GM19238 (cell line): ENCODE measurements around the gene WDR82.

ENCODE experiments used
- DNase-seq: peaks from one replicate; pipeline ENCODE4 v3.0.0; 2011; ENCODE audit warnings: low spot score; ENCODE audit not compliant: insufficient read length

WDR82 gene

DNA sequence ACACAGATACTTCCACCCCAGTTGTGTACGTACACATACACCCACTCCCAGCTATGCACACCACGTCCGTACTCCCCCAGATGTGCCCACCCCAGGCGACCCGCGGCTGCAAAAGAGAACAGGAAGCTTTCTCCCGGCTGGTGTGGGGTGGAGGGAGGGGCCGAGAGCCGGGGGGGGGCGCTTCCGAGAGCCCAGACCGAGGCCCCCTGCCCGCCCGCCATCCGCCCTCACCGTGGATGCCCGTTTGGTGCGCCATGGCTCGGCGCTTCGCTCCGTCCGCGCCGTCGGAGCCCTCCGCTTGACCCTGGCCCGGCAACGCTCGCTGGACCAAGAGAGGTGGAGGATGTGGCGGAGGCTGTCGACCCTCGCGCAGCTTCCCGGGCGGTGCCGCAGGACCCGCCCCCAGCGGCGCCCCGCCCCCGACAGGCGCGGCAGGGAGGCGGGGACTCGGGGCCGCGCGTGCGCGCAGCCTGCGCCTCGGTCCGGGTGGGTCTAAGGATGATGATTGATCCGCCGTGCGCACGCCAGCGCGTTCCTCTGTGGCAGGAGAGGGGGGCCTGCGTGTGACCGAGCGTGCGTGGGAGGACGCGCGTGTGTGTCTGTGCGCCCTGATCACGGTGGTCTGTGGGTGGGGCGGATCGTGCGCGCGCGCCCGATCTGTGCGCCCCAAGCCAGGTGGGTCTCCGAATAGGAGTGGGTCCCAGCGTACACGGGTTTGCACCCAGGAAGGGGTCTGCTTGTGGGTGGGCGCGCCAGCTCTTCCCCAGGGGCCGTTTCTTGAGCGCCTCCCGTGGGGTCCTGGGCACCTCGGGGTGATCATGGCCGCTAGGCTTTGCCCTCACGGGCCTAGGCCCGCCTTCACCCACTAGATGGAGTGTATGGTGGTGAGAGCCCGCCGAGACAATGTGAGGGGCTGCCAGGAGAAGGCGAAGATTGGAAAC is 39.4 kb downstream of the WDR82 start, which contains the start of gene TWF2:
Gene TWF2, minus strand, starts transcription at position 398 of the 941 bp plus-strand sequence. Its CDS starts 142 bp downstream, at position 256.
- peak; percentile 96 for DNase-seq

DNA sequence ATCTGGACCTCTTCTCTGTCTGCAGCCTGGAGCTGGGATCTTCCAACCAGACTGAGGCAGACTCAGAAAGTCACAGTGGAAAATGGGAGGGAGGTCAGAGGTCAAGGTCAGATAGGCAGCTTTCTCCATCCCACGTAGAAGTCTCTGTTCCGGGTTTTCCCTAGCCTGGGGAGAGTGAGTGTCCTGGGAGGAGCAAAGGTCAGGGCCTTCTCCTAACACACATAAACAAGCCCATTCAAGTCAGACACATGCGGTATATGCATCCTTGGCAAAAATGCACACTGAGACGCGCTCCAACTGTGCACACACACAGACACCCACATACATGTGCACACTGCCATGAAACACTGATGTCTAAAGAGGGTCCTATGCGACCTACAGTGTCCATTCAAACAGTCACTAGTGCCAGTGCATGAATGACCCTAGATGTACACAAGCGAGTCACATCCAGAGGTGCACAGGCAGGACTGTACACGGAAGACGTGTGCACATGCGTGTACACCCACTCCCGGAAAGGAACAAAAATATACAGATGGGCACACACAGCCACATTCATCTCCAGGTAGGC is 40.2 kb downstream of the WDR82 start:
- DNase-seq = no peak

DNA sequence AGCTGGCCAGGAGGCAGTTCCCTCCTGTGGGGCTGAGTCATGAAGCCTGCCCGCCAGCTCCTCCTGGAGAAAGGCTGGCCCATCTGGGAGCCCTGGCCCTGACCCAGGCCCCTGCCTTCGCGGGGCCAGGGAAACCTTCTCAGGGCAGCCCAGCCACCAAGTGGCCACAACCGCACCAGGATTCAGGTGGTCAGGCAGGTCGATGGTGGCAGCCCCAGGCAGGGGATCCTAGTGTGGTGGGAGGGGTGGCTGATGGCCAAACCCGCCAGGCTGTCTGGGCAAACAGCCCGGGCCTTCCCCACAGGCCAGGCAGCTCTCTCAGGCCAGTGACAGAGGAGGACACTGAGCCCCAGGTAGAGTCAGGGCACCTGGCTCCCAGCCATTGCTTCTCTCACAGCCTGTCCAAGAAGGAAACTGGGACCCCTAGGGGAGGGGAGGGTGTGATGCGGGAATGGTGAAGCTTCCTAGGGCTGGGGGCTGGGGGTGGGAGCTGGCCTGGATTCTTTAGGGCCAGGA is 40.7 kb downstream of the WDR82 start:
- no peak for DNase-seq

DNA sequence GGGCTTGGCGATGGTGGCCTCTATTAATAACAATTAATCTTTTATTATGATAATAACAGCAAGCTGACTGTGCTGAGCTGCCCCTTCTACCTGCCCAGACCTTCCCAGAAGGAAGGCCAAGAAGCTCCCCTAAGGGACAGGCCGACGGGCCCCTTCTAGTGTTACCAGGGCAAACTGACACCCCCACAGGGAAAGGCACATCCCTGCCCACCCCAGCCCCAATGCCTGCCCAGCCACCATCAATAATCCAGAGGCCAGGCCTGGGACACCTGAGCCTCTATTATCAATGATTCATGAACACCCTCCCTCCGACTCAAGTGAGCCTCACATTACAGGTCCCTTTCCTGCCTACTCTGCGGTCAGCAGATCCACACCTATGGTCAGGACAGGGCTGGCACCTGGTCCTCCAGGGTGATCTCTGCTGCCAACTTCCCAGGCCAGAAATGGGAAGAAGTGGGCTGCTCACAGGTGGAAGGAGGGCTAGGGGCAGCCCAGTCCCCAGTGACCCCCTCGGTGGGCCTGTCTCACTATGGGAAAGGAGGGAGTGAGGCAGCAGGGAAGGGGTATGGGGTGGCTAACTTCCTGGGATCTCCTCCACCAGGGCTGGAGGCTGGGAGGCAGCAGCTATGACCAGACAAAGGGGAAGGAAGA is 41.3 kb downstream of the WDR82 start:
- DNase-seq = no peak

DNA sequence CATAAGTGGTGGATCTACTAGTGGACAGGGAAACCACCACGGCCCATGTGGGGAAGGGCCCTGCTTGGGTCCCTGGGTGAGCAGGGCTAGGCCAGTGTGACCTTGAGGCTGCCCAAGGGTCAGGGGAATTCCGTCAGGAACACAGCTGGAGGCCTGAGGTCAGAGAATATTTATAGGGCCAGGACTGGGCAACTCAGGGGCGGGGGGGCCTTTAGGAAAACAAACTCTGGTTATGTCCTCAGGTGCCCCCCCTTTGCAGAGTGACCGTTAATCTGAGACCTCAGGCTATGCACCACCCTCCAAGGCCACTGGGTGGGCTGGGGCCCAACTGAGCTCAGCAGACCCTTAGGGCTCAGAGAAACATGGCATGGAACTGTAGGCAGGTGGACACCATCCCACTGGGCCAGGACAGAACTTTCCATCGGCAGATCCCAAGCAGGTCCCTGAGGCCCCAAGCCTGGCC is 42.0 kb downstream of the WDR82 start:
- DNase-seq = no peak

DNA sequence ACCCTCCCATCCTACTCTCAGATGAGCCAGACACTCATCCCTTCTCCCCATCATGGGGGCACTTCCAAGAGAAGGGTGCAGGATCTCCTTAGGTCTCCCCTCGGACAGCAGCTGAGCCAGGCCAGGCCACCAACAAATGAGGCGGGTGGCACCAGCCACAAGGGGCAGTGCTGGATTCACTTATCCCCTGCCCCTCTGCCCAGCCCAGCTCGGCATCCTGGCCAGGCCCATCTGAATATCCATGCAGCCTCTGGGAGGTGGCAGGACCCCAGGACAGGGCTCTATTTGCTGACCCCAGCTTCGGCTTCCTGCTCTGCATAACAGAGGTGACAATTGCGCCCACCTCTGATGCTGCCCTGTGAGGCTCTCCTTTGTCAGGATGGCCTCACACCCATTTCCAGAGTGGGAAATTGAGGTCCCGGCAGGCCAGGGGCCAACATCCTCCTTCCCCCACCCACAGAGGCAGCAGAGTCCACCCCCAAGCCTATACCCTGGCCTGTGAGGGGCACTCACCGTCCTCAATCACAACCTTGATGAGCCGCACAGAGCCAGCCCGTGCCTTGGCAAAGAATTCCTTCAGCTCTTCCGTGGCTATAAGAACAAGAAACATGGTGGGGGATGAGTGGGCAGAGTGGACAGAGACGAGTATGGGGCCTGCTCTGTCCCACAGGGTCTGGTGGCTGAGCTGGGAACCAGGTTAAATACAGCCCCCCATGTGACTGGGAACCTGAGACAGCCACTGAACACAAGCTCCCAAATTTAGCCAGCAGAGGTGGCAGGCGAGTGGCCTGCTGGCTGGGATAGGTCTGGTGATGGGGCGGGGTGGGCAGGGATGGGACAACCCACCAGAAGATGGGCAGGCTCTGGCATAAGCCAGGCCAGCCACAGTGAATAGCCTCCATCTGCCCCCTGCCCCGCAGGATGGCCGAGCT is 43.7 kb downstream of the WDR82 start:
- DNase-seq = no peak

DNA sequence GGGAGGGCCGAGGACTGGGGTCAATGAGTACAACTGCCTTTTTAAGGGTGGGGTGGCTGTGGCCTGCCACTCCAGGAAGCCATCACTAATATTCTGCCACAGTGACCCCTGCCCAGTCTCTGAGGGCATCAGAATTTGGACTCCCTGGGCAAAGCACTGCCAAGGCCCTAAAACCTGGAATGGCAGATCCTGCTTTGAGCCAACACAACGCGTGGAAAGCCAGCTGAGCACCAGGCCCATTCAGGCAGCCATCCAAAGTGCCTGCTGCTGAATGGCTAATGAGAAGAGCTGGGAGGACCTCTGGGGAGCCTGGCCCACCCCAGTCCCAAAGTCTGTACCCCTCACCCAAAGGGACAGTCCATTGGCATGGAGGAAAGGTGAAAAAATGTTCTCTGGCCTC is 44.5 kb downstream of the WDR82 start:
- DNase-seq = no peak

DNA sequence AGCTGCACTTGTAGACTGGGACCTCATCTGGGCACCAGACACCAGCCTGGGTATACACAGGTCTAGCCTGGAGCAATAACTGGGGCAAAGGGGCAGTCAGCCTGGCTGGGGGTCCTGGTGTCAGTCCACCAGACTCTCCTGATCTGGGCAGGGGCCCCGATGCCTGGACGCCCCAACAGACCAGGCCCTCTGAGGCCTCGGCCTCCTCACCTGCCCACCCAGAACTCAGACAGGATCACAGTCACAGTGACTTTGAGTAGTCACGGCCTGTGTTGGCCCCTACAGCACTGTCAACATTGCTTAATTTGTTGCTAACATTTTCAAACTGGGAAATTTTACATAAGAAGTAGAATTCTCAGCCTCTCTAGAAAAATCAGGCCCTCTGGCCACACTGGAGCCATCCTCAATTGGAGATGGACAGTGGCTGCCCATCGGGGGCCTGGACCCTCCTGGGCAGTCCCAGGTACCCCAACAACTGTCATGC is 45.3 kb downstream of the WDR82 start:
- DNase-seq = no peak

DNA sequence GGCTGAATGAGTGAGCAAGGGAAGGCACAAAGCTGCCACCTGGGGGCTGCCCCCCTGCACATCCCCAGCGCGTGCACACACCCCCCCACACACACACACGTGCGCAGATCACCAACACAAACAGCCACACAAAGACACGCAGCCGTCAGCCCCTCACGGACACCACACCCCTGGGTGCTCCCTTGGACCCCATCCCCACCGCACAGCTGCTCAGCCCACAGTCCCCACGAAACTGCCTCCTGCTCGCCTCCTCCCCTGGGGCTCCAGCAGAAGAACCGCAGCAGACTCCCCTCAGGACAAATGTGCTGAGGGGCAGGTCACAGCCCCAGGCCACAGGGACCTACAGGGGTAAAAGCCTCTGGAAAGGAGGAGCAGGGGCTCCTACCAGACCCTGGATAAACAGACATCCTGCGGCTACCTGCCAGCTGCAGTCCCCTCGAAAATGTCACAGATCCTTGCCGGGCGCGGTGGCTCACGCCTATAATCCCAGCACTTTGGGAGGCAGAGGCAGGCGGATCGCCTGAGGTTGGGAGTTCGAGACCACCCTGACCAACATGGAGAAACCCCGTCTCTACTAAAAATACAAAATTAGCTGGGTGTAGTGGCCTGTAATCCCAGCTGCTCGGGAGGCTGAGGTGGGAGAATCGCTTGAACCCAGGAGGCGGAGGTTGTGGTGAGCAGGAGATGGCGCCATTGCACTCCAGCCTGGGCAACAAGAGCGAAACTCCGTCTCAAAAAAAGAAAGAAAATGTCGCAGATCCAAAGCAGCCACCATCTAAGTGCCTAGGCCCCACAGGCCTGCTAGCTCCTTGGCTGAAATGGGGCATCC is 46.0 kb downstream of the WDR82 start:
- DNase-seq = no peak

DNA sequence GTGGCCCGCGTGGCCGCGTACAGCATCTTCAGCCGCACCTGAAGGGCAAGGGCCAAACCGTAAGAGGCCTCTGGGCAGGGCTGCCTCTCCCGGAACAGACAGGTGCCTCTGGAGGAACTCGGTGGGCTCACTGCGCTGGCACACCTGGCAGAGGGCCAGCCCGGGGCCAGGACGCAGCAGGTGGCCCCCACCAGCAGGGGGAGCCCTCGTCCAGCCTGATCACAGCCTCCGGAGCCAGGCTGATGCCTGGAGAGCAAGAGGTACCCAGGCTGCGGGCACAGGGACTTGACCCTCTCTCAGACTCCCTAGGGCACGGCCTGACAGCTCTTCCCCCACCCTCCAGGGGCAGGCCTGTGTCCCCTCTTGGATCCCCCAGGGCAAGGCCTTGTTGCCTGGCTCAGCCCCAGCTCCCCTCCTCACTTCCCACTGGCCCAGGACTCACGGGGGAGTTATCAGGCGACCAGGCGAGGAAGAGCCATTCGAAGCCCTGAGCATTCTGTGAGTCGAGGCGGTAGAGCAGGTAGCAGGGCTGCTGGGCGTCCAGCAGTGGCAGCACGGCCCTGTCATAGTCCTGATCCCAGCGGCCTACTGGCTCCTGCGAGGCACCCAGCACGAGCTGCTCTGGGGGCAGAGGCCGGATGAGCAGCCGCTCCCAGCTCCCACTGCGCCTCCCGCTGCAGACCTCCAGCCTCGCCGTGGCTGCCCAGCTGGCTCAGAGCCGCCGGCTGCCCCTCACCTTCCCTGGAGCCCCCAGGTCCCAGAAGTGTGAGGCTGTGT is 46.8 kb downstream of the WDR82 start:
- DNase-seq = peak; percentile 70

DNA sequence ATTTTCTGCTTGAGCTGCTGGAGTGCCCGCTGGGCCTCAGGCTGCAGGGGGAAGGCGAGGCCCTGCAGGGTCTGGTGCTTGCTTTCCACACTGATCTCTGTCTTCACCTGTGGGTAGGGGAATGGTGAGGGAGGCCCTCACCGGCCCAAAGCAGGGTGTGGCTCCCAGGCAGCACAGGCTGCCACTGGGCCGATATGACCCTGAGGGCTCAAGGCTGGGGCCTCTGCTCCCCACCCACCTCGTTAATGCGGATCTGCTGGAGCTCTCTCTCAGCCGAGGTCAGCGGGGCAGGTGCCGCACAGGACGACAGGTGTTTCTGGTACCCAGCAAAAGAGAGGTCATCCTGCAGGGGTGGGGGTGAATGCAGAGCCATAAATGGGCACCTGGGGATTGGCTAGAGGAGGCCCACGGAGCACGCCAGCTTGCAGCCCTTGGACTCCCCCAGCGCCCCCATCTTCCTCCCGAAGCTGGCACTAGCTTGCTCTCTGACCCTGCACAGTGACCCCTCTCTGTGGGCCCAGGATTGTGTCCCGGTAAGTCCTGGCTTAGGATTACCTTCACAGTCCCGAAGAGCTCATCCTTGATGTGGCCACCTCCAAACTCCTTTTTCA is 47.5 kb downstream of the WDR82 start:
- DNase-seq = no peak

DNA sequence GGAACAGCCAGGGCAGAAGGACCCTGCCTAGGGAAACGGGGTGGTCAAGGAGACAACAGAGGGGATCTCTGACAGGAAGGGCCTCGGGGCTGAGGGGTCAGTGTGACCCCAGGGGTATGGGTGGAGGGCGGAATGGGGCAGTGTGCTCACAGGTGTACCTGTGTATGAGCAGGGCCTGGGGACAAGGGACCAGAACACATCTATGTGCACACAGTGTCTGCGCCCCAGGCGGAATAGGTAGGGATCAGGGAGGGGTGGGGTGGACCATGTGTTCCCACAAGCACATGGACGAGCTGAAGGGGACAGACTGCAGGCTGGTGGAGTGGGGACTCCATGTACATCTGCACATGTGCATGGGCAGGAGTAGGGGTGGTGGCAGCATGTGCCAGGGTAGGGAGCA is 48.0 kb downstream of the WDR82 start:
- DNase-seq = no peak

DNA sequence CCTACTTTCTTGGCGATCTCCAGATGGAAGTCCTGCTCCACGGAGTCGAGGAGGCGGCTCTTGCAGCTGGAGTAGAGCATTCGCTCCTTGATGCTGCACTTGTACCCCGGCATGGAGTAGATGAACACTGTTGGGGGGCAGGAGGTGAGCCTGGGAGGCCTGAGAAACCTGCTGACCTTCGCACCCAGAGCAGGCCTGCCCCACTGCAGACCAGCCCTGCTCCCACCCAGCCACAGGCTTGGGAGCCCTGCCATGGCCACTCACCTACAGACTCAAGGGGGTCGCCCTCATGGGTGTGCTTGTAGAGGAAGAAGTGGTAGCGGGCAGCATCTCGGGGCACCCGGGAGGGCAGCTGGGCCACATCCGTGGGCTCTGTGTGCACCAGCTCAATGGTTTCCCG is 48.8 kb downstream of the WDR82 start:
- no peak for DNase-seq

DNA sequence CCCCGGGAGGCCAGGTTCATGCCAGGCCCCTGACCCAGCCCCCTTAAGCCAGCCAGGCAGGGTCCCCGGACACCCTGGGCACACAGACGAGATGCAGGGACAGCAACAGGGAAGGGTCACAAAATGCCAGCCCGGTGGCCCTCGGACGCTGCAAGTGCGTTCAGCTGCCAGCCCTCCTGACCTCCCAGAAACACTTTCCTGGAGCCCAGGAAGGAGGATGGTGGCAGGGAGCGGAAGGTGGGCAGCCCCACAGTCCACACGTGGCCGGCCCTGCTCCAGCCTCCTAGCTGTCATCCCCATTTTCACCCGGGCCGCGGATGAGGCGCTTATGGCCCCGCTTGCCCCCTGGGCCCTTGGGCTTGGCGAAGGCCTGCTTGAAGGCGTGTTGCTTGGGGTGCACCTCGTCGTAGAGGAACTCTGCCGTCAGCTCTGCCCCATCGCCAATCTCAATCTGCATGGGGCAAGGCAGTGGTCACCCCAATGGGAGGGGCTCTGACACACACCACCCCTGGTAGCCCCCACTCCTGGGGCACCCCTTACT is 49.6 kb downstream of the WDR82 start:
- no peak for DNase-seq

DNA sequence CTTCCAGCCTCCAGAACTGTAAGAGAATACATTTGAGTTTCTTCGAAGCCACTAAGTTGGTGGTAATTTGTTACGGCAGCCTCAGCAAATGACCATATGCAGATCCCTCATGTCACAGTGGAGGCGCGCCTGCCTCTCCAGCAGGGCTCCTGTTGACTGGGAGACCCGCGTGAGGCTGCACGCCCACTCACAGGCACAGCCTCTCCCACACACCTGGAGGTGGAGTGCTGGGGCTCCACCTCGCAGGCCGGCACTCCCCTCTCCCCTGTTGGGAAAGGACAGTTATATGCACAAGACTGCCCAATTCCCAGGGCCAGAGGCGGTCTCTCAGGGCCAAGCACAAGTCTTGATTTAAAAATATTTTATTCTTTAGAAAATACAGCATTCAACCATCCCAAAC is 50.2 kb downstream of the WDR82 start:
- DNase-seq = no peak

DNA sequence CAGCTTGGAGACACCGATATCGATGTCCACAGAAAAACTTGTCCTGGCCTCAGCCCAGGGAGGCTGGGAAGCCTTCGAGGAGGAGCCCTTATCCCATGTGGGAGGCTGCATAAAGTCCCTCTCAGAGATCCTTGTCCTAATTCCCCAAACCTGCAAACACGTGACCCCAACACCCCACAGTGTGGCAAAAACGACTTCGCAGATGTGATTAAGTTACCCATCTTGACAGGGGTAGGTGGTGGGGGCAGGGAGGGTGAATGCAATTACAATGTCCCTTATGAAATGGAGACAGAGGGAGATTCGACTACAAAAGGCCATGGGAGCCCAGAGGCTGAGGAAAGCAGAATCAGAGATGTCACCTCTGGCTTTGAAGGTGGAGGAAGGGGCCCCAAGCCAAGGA is 50.7 kb downstream of the WDR82 start:
- DNase-seq = no peak

DNA sequence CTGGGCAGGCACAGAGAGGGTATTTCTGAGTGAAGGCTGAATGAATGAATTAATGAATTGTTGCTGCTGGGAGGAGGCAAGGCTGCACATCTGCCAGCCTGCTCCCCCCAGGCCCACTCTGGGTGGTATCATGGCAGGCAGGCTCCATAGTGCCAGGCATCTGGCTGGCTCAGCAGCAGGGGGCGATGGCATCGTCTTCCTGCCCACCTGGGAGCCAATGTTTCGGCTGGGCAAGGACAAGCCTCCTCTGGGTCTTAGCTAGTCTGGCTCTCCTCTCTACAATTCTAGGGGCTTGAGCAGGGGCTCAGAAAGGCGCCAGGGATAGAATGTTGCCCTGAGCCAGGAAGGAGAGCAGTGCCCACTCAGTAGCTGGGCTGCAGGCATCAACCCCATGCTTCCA is 51.3 kb downstream of the WDR82 start:
- no peak for DNase-seq

DNA sequence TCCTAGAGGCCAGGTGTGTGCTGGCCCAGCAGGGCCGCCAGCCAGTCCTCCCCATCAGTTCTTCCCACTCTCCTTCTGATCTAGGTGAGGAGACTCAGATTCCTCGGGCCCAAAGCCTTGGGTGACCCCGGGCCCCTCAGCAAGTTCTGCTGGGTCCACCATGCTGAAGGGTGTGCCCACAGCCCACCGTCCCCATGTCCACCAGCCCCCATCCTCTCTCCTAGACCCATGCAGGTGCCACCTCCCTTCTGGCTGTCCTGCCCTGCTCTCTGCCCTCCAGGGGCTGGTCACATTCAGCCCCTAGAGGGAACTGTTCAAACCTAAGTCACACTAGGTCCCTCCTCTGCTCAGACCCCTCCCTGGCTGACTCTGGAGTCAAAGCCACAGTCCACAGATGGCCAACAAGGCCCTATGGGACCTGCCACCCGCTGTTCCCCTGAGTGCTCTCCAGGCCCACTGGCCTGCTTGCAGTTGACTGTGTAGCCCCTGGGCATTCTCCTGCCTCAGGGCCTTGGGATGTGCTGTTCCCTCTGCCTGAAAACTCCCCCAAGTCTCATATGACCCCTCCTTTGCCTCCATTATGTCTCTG is 52.1 kb downstream of the WDR82 start:
- DNase-seq = no peak
